Adrenal gland (tissue), 12 donors: ENCODE measurements around the gene TOR4A. TPM values are rescaled to one million over a fixed set of nuclear protein-coding genes. Genes with fewer than 3 reads are reported as not detected.

Experiments
- DNase-seq, 7 donors: peaks; one replicate each; pipeline ENCODE4 v3.0.0-alpha.2; 2019 to 2020
- H3K27ac ChIP-seq, 5 donors: fragments of 200-600 bp; sonication (generic) in 4 of 5; 1 replicate in 3 of 5; 2 replicates in 2 of 5; pipeline versions ENCODE4 v1.5.1 to v1.8.0; 2016 to 2020; ENCODE audit warnings: mild to moderate bottlenecking in 1 of 5
- H3K27me3 ChIP-seq: fragments of 200-600 bp; 2 replicates; pipeline ENCODE4 v1.8.0; 2021
- H3K36me3 ChIP-seq, 2 donors: fragments of 200-600 bp; replicated peaks in 1 of 2; 1 replicate in 1 of 2; 2 replicates in 1 of 2; pipeline versions ENCODE4 v1.5.1 to v1.8.0; 2018 to 2022
- H3K4me1 ChIP-seq, 2 donors: fragments of 200-600 bp; replicated peaks in 1 of 2; 1 replicate in 1 of 2; 2 replicates in 1 of 2; pipeline versions ENCODE4 v1.5.1 to v1.8.0; 2018 to 2021
- H3K4me3 ChIP-seq, 4 donors: fragments of 200-600 bp; sonication (generic) in 3 of 4; one replicate each; pipeline ENCODE4 v1.5.1; 2016 to 2018
- H3K9me3 ChIP-seq, 3 donors: fragments of 200-600 bp; sonication (generic) in 1 of 3; replicated peaks in 1 of 3; 1 replicate in 2 of 3; 2 replicates in 1 of 3; pipeline versions ENCODE4 v1.5.1 to v1.8.0; 2016 to 2021
- CTCF ChIP-seq, 6 experiments: fragments of 450-650 bp in 4 of 6; fragments of 200-600 bp in 2 of 6; sonication (generic) in 1 of 6; IDR thresholded peaks; 1 replicate in 5 of 6; 2 replicates in 1 of 6; pipeline versions ENCODE4 v1.5.1 to v1.8.0; 2016 to 2021; ENCODE audit warnings: antibody characterized with exemption in 6 of 6, mild to moderate bottlenecking in 2 of 6, moderate library complexity in 1 of 6
- POLR2A ChIP-seq, 2 donors: fragments of 450-650 bp; IDR thresholded peaks; one replicate each; pipeline ENCODE4 v1.6.1; 2017; ENCODE audit warnings: antibody characterized with exemption in 2 of 2, mild to moderate bottlenecking in 2 of 2, moderate library complexity in 1 of 2
- WGBS, 4 donors: extraction: QIAGEN DNeasy Blood & Tissue Kit in 2 of 4; methylation state at CpG; one replicate each; pipeline versions ENCODE4 v1.1.5 to v1.1.7; 2013 to 2017; 5-methylcytosine and 5-hydroxymethylcytosine counted together
- intact Hi-C, 2 donors: fragments of 100-400 bp; cut with DNase I; formaldehyde crosslinking; loops; one replicate each; pipeline versions ENCODE4 v1.14.1 to v1.15.0; 2022 to 2023
- polyA plus RNA-seq, 3 donors: library from polyadenylated mRNA; stranded (reverse); fragments of 200-250 nt in 2 of 3; fragments of 350-450 nt in 1 of 3; fragmentation: Illumina TruSeq in 1 of 3; extraction: RNeasy Lipid Tissue Mini Kit (QIAGEN cat#74804) in 1 of 3; gene quantifications; one replicate each; pipeline ENCODE4 v1.2.3, GENCODE V29; 2013 to 2014
- total RNA-seq, 9 donors: library from RNA; depleted of rRNA in 4 of 9; stranded (reverse); fragments of >200 nt in 4 of 9; fragments of 120-200 nt in 1 of 9; fragmentation: NEBNext Ultra II Directional in 1 of 9; extraction: Animal tissue kit (Norgen Biotek cat#: 25700) in 1 of 9; gene quantifications; one replicate each; pipeline versions ENCODE4 v1.1.0 to v1.2.4, GENCODE V29; 2013 to 2023
- donor health status: healthy with polysubstance abuse.
- donor health status: Bipolar disorder and iron deficiency.
- donor health status: DM: yes; HTN: yes; CAD: no.
- donor health status: DM: no; HTN: no; CAD: no.
- donor health status: DM: no; HTN: no; CAD: no.
- donor health status: DM: yes; HTN: yes; CAD: no.

TOR4A gene
- total and polyA plus RNA-seq, 12 donors, result 0.49 to 21.5 (median 7.4) TPM

- WGBS, 4 donors, result 0 to 1% (median 0%) methylated on average over 2 to 58 of the region's 58 CpGs
- Histone ChIP-seq H3K36me3 (peaks cover 0 to 18% of the 10 kb centered on the region in 2 donors), H3K27me3 (no peaks in the 10 kb centered on the region), H3K4me1 (peaks cover 7 to 43% of the 10 kb centered on the region in 2 donors), H3K4me3 (peak overlapping the region; percentile 25 to 81 (median 49)), H3K27ac (peak overlapping the region; percentile 76 to 97 (median 93)), H3K9me3 (no peaks in the 10 kb centered on the region)
- peak in 1 of 6 experiments; percentile 6 for TF ChIP-seq CTCF (IDR thresholded peaks at IDR 0.05)
- TF ChIP-seq POLR2A (IDR thresholded peaks at IDR 0.05), result peak in 1 of 2 donors; percentile 23
- DNase-seq, result peak; percentile 72 to 81 (median 76)
- intact Hi-C loops, result no loop called here
These were observed 37.1 kb upstream of the TOR4A start for GRCh38 chr9:137240318-137240840.

- WGBS, 4 donors, result 0 to 1% (median 0%) methylated on average over 13 to 67 of the region's 67 CpGs
- no peaks in the 10 kb centered on the region for H3K9me3 ChIP-seq
- H3K4me1 ChIP-seq, result peaks cover 7 to 42% of the 10 kb centered on the region in 2 donors
- H3K36me3 ChIP-seq, result peaks cover 0 to 18% of the 10 kb centered on the region in 2 donors
- TF ChIP-seq CTCF (IDR thresholded peaks at IDR 0.05) (peak in 1 of 6 experiments; percentile 31), POLR2A (IDR thresholded peaks at IDR 0.05) (peak; percentile 100)
- intact Hi-C loops, result no loop called here
- no peaks in the 10 kb centered on the region for H3K27me3 ChIP-seq
- H3K4me3 ChIP-seq, result peak within 1 kb of the TSS; percentile 47 to 97 (median 72)
- peak within 1 kb of the TSS; percentile 81 to 100 (median 93) for H3K27ac ChIP-seq
- DNase-seq, result peak; percentile 99 to 100 (median 100)
These were observed 36.6 kb upstream of the TOR4A start, which contains the start of gene TUBB4B for GRCh38 chr9:137240841-137241489. TSS of gene TUBB4B (plus strand) at chr9:137241287. CDS start at chr9:137241361, 74 bp downstream.

- H3K4me3 ChIP-seq, result peak overlapping the region; percentile 22 to 97 (median 72)
- no peaks in the 10 kb centered on the region for H3K27me3 ChIP-seq
- H3K27ac ChIP-seq, result peak overlapping the region; percentile 78 to 100 (median 86)
- no peaks in the 10 kb centered on the region for H3K9me3 ChIP-seq
- peaks cover 7 to 37% of the 10 kb centered on the region in 2 donors for H3K4me1 ChIP-seq
- 1 to 16% (median 3%) methylated on average over 5 to 64 of the region's 83 CpGs for whole genome bisulfite sequencing, 4 donors
- TF ChIP-seq CTCF (IDR thresholded peaks at IDR 0.05) (no peak), POLR2A (IDR thresholded peaks at IDR 0.05) (no peak)
- intact Hi-C loops, result no loop called here
- H3K36me3 ChIP-seq, result peaks cover 0 to 18% of the 10 kb centered on the region in 2 donors
- DNase-seq, result peak; percentile 67 to 78 (median 73)
These were observed 35.8 kb upstream of the TOR4A start for GRCh38 chr9:137241490-137242268.
